ENCODE measurements around the gene LHFPL3. TPM values are rescaled to one million over a fixed set of nuclear protein-coding genes. Genes with fewer than 3 reads are reported as not detected.

LHFPL3 gene
- total RNA-seq, 4 donors from 2014 or later = not detected

DNA sequence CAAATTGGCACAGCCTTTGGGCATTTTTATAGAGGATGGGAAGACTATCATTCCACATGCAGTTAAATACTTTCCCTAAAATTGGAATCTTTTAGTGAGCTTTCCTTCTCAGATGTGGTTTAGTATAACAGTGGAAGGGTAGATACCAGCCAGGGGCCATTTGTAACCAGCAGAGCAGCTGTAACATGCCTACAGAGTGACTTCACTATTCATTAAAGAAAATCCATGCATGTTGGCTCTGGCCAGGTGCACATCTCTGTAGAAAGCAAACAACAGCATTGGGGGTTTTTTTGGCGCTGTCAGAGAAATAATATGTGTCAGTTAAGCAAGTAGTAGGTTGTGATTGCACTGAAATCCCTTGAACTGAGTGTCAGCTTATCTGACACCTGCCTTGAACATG lies 115.6 kb downstream of the LHFPL3 start:
- Histone ChIP-seq H3K4me1 (no peaks in the 10 kb centered on the region), H3K9me3 (no peaks in the 10 kb centered on the region), H3K27ac (no peak overlapping the region), H3K36me3 (no peaks in the 10 kb centered on the region), H3K4me3 (no peak overlapping the region), H3K27me3 (no peaks in the 10 kb centered on the region)
- DNase-seq = no peak
- TF ChIP-seq, protein P1, sequence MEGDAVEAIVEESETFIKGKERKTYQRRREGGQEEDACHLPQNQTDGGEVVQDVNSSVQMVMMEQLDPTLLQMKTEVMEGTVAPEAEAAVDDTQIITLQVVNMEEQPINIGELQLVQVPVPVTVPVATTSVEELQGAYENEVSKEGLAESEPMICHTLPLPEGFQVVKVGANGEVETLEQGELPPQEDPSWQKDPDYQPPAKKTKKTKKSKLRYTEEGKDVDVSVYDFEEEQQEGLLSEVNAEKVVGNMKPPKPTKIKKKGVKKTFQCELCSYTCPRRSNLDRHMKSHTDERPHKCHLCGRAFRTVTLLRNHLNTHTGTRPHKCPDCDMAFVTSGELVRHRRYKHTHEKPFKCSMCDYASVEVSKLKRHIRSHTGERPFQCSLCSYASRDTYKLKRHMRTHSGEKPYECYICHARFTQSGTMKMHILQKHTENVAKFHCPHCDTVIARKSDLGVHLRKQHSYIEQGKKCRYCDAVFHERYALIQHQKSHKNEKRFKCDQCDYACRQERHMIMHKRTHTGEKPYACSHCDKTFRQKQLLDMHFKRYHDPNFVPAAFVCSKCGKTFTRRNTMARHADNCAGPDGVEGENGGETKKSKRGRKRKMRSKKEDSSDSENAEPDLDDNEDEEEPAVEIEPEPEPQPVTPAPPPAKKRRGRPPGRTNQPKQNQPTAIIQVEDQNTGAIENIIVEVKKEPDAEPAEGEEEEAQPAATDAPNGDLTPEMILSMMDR (IDR thresholded peaks at IDR 0.05) = no peak
- TF ChIP-seq POLR2A (IDR thresholded peaks at IDR 0.05) = no peak

DNA sequence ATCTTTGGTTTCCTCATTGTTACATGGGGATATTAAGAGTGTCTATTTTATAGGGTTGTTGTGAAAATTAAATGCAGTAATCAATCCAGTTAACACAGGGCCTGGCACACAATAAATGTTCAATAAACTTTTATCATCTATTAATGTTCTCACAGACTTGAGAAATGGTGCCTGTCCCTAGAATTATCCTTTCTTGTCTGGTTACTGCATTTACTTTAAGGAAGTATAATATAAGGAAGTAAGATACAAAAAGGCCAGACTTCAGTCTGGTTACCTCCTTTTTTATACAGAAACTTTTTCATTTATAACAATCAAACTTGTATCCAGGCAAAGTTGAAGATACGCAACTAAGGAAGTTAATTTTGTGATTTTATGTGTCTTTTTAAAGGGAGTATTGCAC lies 117.0 kb downstream of the LHFPL3 start:
- Histone ChIP-seq H3K27me3 (no peaks in the 10 kb centered on the region), H3K9me3 (no peaks in the 10 kb centered on the region), H3K4me1 (no peaks in the 10 kb centered on the region), H3K4me3 (no peak overlapping the region), H3K27ac (no peak overlapping the region), H3K36me3 (no peaks in the 10 kb centered on the region)
- no peak for DNase-seq
- TF ChIP-seq, protein P1 (IDR thresholded peaks at IDR 0.05) = no peak
- no peak for TF ChIP-seq POLR2A (IDR thresholded peaks at IDR 0.05)

DNA sequence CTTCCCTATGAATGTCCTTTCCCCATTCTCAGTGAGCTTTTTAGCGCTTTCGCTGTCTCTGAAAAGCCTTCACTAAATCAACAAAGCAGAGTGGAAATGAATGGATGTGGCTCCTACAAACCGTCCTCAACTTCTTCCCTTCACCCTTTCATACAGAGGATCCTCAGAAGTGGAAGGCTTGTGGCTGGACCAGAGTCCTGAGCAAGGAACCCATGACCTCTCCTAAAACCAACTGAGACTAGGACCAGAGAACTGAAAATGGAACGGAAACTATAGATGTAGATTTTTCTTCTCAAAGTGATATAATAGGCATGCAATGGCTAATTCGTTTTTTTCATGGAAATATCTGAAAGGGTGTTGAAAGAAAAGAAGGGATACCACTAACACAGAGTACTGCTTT lies 122.5 kb downstream of the LHFPL3 start:
- no peak overlapping the region for H3K27ac ChIP-seq
- H3K27me3 ChIP-seq = no peaks in the 10 kb centered on the region
- H3K9me3 ChIP-seq = no peaks in the 10 kb centered on the region
- H3K36me3 ChIP-seq = no peaks in the 10 kb centered on the region
- no peak for TF ChIP-seq POLR2A (IDR thresholded peaks at IDR 0.05)
- TF ChIP-seq, protein P1 (IDR thresholded peaks at IDR 0.05) = no peak
- no peaks in the 10 kb centered on the region for H3K4me1 ChIP-seq
- no peak for DNase-seq
- H3K4me3 ChIP-seq = no peak overlapping the region

DNA sequence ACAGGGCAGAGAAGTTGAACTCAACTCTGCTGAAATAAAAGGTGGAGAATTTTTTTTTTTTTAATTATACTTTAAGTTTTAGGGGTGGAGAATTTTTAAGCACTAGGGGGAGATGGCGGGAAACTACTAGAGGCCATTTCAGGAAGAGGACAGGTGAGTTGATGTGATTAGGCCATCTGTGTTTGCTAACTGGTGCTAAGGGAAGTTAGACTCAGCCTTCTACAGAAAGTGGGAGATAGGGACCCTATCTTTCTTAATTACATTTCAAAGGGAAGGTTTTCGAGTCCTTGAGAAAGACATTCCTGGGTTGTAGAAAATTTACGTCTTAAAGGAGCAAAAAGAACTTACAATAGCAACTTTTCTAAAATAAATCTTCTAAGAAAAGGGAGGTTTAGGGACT lies 124.8 kb downstream of the LHFPL3 start:
- Histone ChIP-seq H3K36me3 (no peaks in the 10 kb centered on the region), H3K9me3 (no peaks in the 10 kb centered on the region), H3K4me3 (no peak overlapping the region), H3K27me3 (no peaks in the 10 kb centered on the region), H3K27ac (no peak overlapping the region), H3K4me1 (no peaks in the 10 kb centered on the region)
- DNase-seq = no peak
- no peak for TF ChIP-seq POLR2A (IDR thresholded peaks at IDR 0.05)
- TF ChIP-seq, protein P1 (IDR thresholded peaks at IDR 0.05) = no peak

DNA sequence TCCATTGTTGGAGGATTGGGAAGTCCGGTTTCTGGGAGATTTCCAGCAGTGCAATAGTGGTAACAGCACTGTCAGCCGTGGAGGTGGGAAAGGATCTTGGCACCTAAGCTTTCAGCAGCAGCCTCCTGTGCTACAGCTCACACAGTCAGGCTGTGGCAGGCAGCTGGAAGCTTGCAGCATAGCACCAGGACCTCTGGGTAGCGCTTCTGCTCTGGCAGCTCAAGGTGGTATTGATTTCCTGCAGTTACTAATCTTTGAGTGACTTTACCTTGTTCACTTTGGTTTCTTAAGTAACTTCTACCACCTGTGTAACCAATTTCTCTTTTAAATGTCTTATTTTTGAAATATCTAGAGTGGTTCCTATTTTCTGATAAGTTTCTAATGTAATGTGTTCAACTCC lies 130.5 kb downstream of the LHFPL3 start:
- Histone ChIP-seq H3K9me3 (no peaks in the 10 kb centered on the region), H3K27ac (no peak overlapping the region), H3K27me3 (no peaks in the 10 kb centered on the region), H3K36me3 (no peaks in the 10 kb centered on the region), H3K4me3 (no peak overlapping the region), H3K4me1 (no peaks in the 10 kb centered on the region)
- TF ChIP-seq POLR2A (IDR thresholded peaks at IDR 0.05) = no peak
- DNase-seq = no peak

DNA sequence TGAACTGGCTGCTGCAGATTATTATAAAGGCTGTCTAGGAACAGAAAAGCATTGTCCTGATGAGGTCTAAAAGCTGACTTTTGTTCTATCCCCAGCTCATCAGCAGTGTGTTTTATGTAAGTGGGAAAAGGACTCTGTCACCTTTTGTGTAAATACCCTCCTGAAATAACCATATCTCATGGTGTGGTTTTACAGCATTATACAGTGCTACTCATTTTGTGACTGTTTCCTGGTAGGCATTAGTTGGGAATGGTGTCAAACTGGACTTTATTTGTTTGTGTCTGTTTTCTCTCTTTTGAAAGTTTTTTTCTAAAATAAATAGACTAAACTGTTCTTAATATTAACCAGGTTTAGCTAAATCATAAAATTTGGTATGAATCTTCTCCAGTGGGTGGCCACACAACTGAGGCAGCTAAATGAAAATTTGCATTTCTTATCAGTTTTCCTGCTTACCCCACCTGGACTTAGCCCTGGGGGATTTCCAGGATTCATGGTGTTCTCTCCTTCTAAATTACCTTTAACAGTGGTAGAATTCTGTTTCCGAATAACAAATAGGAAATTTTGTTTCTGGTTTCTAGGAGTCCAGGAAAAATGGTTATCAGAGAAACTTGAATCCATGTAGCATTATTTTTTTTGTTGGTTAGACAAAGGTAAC lies 140.9 kb downstream of the LHFPL3 start:
- Histone ChIP-seq H3K27ac (no peak overlapping the region), H3K4me3 (no peak overlapping the region), H3K27me3 (no peaks in the 10 kb centered on the region), H3K36me3 (no peaks in the 10 kb centered on the region), H3K9me3 (no peaks in the 10 kb centered on the region), H3K4me1 (no peaks in the 10 kb centered on the region)
- DNase-seq = no peak
- TF ChIP-seq, protein P1 (IDR thresholded peaks at IDR 0.05) = no peak
- no peak for TF ChIP-seq POLR2A (IDR thresholded peaks at IDR 0.05)

All from Peyer's patch (tissue), 4 donors.